Adrenal gland (tissue), 5 donors: ENCODE results near the gene EIF3F.

Experiments
- CTCF ChIP-seq, 6 experiments: fragments of 450-650 bp in 4 of 6; fragments of 200-600 bp in 2 of 6; sonication (generic) in 1 of 6; IDR thresholded peaks; 1 replicate in 5 of 6; 2 replicates in 1 of 6; pipeline versions ENCODE4 v1.5.1 to v1.8.0; 2016 to 2021; ENCODE audit warnings: antibody characterized with exemption in 6 of 6, mild to moderate bottlenecking in 2 of 6, moderate library complexity in 1 of 6
- POLR2A ChIP-seq, 2 donors: fragments of 450-650 bp; IDR thresholded peaks; one replicate each; pipeline ENCODE4 v1.6.1; 2017; ENCODE audit warnings: antibody characterized with exemption in 2 of 2, mild to moderate bottlenecking in 2 of 2, moderate library complexity in 1 of 2
- donor health status: DM: no; HTN: no; CAD: no.

DNA sequence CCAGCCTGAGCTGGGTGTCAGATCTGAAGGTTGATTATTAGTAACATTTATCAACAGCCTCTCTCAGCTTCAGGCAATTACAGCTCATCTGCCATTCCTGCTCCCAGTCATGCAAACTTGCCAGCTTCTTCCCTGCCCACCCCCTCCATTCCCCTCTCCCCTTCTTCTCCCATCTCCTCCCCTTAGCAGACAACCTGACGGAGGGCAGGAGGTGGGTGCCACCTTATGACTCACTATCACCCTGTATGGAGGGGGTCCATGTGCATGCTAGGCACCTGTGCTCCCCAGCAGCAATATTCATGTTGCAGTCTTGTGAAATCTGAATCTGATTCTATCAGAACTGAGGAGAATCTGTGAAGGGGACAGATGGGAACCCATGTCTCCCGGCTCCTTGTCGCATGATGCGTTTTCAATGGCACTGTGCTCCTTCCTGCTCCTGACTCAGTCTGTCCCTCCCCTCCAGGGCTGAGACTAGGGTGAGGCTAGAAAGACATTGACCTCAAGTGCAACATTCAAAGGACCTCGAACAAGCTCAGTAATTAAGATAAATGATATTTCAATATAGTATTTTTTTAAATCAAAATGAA, 47.6 kb downstream of the EIF3F start:
- TF ChIP-seq CTCF (IDR thresholded peaks at IDR 0.05) (no peak), POLR2A (IDR thresholded peaks at IDR 0.05) (no peak)
